A673 (cell line): ENCODE data around the gene ELAVL3.

ENCODE experiments used
- CTCF ChIP-seq: fragments of 300-800, 200-600 bp; sonication (generic); conservative IDR thresholded peaks from 2 replicates; pipeline ENCODE4 v1.5.1; 2017; ENCODE audit warnings: low read depth, mild to moderate bottlenecking, antibody characterized with exemption, low read length, moderate library complexity, mixed read lengths
- EZH2 ChIP-seq: fragments of 200-600 bp; sonication (generic); IDR thresholded peaks from 2 replicates; pipeline ENCODE4 v1.6.1; 2017; ENCODE audit warnings: borderline replicate concordance, low read depth, mild to moderate bottlenecking, mixed read lengths, antibody characterized with exemption, low read length; ENCODE audit not compliant: poor library complexity, severe bottlenecking

- TF ChIP-seq CTCF (no peak), EZH2 (no peak)
These were observed 2.7 kb upstream of the ELAVL3 start for GRCh38 chr19:11483366-11484111.
